HL-60/S4 treated with phorbol 12-myristate 13-acetate at 8.2 ng/mL for 4 days and 3 days (cell line): ENCODE measurements around the gene TMEM150B.

Source experiments
- in situ Hi-C: fragments of 300-500 bp; cut with MboI; formaldehyde crosslinking; loops from 2 replicates; pipeline ENCODE4 v1.15.0; 2022; ENCODE audit warnings: low sequenced_read_pairs

The TMEM150B gene

DNA sequence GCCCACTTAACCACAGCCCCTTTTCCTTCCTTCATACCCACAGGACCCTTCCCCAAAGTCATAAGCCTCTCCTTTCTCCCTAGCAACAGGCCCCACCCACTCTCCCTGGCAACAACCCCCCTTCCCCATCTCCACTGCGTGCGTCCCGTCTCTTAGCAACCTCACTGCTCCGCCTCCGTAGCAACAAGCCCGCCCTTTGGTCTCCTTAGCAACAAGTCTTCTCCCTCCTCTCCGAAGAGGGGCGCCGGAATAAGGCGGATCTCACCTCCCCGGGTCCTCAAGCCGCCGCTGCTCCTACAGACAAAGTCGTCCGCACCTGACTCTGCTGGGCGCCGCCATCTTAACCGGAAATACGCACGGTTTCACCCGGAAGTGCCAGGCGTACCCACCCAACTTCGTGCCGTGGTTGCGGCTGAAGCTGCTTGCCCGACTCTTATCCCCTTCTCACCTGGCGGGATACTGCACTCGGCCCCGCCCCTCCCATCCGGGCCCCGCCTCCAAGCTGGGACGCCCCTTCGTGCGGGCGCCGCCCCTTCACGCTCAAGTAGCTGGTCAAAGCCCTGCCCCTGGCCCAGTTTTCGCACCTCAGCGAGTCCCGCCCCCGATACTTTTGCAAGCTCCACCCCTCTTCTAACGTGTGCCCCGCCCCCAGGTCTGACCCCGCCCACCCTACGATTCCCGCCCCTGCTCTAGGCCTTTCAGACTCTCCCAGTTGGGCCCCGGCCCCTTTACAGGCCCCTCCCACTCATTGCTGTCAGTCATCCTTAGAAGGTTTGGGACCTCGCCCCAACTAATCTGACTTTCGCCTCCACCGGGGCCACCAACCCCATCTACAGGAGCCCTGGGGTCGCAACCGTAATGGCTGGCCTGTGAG is 45.1 kb downstream of the TMEM150B start, which contains the start of gene HSPBP1:
HSPBP1 (minus strand) TSS at position 341 of the 874 bp plus-strand sequence. CDS start 502 bp downstream, outside the sequence.
- in situ Hi-C loops: no loop called here

DNA sequence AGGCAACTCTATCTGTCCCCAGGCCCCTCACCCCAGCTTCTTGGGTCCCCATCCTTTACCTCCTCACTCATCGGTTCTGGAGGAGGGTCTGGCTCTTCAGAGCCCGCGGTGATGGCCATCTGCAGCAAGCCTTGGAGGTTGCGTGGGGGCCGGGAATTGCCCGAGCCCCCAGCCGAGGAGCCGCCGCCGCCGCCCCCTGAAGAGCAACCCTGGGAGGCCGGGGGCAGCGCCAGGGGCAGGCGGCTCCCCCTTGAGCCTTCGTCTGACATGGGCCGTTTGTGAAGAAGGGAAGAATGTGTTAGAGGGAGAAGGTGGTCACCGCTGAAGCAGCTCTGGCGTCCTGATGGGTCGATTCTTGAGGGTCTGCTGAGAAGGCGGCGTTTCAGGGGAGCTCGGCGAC is 45.8 kb downstream of the TMEM150B start:
- in situ Hi-C loops: no loop called here

DNA sequence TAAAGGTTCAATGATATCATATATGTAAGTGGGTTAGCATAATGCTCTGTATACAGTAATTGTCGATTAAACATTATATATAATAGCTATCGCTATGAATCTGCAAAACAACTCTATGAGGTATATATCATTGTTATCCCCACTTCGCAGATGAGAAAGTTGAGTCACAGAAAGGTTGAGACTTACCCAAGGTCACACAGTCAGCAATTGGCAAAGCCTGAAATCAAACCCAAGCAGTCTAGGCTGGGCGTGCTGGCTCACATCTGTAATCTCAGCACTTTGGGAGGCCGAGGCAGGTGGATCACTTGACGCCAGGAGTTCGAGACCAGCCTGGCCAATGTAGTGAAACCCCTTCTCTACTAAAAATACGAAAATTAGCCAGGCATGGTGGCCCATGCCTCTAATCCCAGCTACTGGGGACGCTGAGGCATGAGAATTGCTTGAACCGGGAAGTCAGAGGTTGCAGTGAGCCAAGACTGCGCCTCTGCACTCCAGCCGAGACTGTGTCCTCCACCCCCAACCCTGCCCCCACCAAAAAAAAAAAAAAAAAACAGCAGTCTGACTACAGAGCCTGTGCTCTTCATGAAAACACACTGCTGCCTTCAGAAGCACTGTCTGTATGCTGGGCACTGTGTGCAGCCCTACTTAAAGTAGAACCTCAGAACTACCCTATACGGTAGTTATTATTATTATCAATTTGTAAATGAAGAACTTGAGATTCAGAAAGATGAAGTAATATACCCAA is 46.6 kb downstream of the TMEM150B start:
- in situ Hi-C loops: no loop called here

DNA sequence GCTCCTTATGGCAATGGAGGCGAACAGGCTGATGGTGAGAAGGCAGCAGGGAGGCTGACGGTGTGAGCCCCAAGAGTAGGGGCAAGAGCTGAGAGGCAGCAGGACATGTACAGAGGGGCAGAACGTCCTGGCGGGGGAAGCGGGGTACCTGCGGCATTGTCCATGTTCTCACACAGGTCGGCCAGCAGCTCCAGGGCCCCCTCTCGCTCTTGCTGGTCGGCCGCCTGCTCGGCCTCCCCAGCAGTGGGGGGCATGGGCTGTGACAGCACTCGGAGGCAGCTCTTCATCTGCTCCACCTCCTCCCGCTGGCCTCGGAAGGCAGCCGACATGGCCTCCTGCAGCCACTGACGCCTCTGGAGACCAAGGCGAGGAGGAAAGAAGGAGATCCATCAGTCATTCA is 47.6 kb downstream of the TMEM150B start:
- in situ Hi-C loops: no loop called here

GRCh38 chr19:55276720-55277430 is 48.3 kb downstream of the TMEM150B start:
- in situ Hi-C loops: no loop called here

- in situ Hi-C loops: no loop called here
These were observed 49.1 kb downstream of the TMEM150B start for GRCh38 chr19:55275851-55276719.

DNA sequence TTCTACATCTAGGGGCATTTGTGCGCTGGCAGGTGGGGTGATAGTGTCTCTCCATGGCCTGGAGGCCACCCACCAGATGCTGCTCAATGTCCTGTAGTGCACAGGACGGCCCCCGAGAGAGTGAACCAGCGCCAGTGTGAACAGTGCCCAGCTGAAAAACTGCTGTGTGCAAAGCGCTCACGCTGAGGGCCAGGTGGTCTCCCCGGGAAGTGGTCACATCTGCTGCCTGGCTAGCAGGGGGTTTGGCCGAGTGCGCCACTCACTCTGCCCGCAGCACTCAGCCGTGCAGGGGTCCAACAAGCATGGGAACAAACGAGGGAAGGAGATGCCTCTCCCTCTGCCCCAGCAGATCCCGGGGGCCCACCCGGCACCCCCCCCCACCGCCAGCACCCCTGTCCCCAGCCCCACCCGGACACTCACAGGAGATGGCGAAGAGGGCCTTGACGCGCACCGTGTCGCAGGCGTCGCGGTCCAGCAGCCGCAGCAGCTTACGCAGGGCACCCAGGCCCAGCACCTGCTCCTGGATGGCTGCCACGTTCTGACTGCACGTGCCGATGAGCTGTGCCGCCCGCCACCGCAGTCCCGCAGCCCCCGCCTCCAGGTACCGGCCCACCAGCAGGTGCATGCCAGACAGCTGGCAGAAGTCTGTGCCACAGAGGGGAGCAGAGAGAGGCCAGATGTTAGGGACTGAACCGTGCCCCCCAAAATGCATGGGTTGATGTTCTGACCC is 51.0 kb downstream of the TMEM150B start:
- in situ Hi-C loops: no loop called here

GRCh38 chr19:55272142-55272541 is 53.0 kb downstream of the TMEM150B start:
- in situ Hi-C loops: no loop called here

GRCh38 chr19:55270172-55270942 is 54.8 kb downstream of the TMEM150B start:
- in situ Hi-C loops: no loop called here

GRCh38 chr19:55269299-55269698 is 55.8 kb downstream of the TMEM150B start:
- in situ Hi-C loops: no loop called here

DNA sequence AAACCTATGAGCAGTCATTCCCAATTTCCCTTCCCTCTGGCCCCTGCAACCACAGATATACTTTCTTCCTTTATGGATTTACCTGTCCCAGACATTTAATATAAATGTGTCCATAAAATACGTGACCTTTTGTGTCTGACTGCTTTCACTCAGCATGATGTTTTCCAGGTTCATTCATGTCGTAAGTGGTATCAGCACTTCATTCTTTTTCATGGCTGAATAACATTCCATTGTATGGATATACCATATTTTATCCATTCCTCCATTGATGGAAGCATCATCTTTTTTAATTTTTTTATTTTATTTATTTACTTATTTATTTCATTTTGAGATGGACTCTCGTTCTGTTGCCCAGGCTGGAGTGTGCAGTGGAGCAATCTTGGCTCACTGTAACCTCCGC is 58.3 kb downstream of the TMEM150B start:
- in situ Hi-C loops: no loop called here

- in situ Hi-C loops: no loop called here
These were observed 58.7 kb downstream of the TMEM150B start for GRCh38 chr19:55266404-55266803.

DNA sequence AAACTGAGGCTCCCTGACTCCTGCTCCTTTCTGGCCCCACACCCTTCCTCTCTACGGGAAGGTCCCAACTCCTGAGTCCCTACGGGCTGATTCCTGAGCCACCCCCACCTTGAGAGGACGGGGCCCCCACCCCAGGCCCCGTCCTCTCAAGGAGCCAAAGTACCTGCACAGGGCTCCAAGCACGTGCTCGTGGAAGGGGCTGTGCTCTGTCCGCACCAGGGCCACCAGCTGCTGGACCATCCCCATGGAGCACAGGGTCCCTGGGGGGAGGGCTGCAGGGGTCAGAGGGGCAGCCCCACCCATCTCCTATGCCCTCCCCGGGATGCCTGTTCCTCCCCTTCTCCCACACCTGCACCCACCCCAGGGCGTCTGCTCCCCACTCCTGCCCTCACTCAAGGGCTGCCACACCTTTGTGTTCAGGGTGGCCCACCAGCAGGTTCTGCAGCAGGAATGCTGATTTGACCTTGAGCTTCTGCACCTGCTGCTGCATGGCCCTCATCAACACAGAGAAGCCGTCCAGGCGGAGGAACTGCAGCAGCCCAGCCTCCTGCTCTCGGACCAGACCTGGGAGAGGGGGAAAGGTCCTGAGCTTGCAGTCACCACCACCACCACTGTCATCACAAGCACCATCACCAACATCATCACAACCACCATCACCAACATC is 59.3 kb downstream of the TMEM150B start:
- in situ Hi-C loops: no loop called here

DNA sequence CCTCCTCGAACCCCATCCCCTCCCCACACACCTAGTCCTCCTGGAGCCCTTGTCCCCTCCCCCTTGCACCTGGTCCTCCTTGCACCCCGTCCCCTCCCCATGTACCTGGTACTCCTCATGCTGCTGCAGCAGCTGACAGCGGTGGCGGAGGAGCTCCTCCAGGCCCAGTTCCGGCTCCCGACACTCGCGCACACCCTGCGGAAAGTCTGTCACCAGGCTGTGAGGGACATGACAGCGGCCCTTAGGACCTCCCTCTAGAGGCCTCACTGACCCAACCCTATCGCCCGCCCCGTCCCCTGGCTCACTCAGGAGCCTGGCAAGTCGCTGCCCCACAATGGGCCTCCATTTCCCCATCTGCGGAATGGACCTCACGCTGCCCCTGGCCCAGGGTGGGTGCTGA is 60.0 kb downstream of the TMEM150B start:
- in situ Hi-C loops: no loop called here

- in situ Hi-C loops: no loop called here
These were observed 60.6 kb downstream of the TMEM150B start for GRCh38 chr19:55264531-55264930.
